H1 (cell line): ENCODE results near the gene GNB1. TPM values are rescaled to one million over a fixed set of nuclear protein-coding genes. Genes with fewer than 3 reads are reported as not detected.

ENCODE experiments used
- CTCF ChIA-PET: fragments of 300-600 bp; sonication (Branson Sonifier 250); formaldehyde crosslinking; loops from one replicate; lab custom pipeline; 2021; ENCODE audit not compliant: partially characterized antibody; lab: Charles Lee
- POLR2A ChIA-PET: fragments of 300-600 bp; sonication (Branson Sonifier 250); formaldehyde crosslinking; loops from one replicate; lab custom pipeline; 2021; ENCODE audit warnings: inconsistent platforms; ENCODE audit not compliant: partially characterized antibody; lab: Charles Lee
- DNase-seq, 2 experiments: peaks; one replicate each; pipeline versions ENCODE4 v3.0.0 to v3.0.0-alpha.2; 2010 to 2022; ENCODE audit warnings: low spot score in 2 of 2, low read depth in 1 of 2, mixed read lengths in 1 of 2
- FAIRE-seq: peaks from 2 replicates; lab custom pipeline; 2011; peaks lifted over from hg19 to GRCh38; lab: Jason Lieb, UNC
- H2AFZ ChIP-seq: 2 replicates; pipeline ENCODE4 v1.8.1; 2012; ENCODE audit warnings: low read length, inconsistent platforms
- H2AK5ac ChIP-seq: 2 replicates; pipeline ENCODE4 v1.6.1; 2013; ENCODE audit warnings: low read depth, low read length
- H2BK120ac ChIP-seq: replicated peaks from 2 replicates; pipeline ENCODE3; 2013; ENCODE audit warnings: low read depth, low read length, inconsistent platforms
- H2BK12ac ChIP-seq: 2 replicates; pipeline ENCODE4 v1.6.1; 2013; ENCODE audit warnings: low read depth, low read length
- H2BK15ac ChIP-seq: 2 replicates; pipeline ENCODE4 v1.6.1; 2013; ENCODE audit warnings: low read length
- H2BK20ac ChIP-seq: 2 replicates; pipeline ENCODE4 v1.6.1; 2013; ENCODE audit warnings: low read length
- H2BK5ac ChIP-seq: 2 replicates; pipeline ENCODE4 v1.6.1; 2013; ENCODE audit warnings: low read depth, low read length
- H3K14ac ChIP-seq: 2 replicates; pipeline ENCODE4 v1.6.1; 2013; ENCODE audit warnings: inconsistent platforms; ENCODE audit not compliant: insufficient read length
- H3K18ac ChIP-seq: 2 replicates; pipeline ENCODE4 v1.6.1; 2013; ENCODE audit warnings: low read length; ENCODE audit errors: extremely low read depth
- H3K23ac ChIP-seq: 2 replicates; pipeline ENCODE4 v1.6.1; 2013; ENCODE audit warnings: inconsistent platforms; ENCODE audit not compliant: insufficient read length
- H3K23me2 ChIP-seq: 2 replicates; pipeline ENCODE4 v1.6.1; 2013; ENCODE audit warnings: low read depth, low read length
- H3K27ac ChIP-seq: 2 replicates; pipeline ENCODE4 v1.6.1; 2011; ENCODE audit warnings: low read depth, low read length, inconsistent platforms
- H3K27me3 ChIP-seq, 4 experiments: replicated peaks in 1 of 4; 1 replicate in 1 of 4; 2 replicates in 3 of 4; pipeline versions ENCODE4 v1.6.1 to v1.8.1; 2011 to 2013; ENCODE audit warnings: low read length in 3 of 4, mild to moderate bottlenecking in 3 of 4, inconsistent platforms in 2 of 4, mixed read lengths in 2 of 4, moderate library complexity in 1 of 4; ENCODE audit not compliant: control insufficient read depth in 3 of 4, insufficient read depth in 3 of 4; ENCODE audit errors: extremely low read depth in 1 of 4
- H3K36me3 ChIP-seq, 4 experiments: 2 replicates each; pipeline versions ENCODE4 v1.6.1 to v1.8.1; 2011 to 2013; ENCODE audit warnings: mild to moderate bottlenecking in 4 of 4, low read length in 3 of 4, moderate library complexity in 2 of 4, control low read depth in 1 of 4, inconsistent platforms in 1 of 4; ENCODE audit not compliant: insufficient read depth in 4 of 4, control insufficient read depth in 2 of 4
- H3K4ac ChIP-seq: replicated peaks from 2 replicates; pipeline ENCODE3; 2013; ENCODE audit warnings: low read length, low read depth, mixed read lengths, inconsistent platforms; ENCODE audit not compliant: insufficient read length
- H3K4me1 ChIP-seq, 4 experiments: replicated peaks in 1 of 4; 1 replicate in 1 of 4; 2 replicates in 3 of 4; pipeline versions ENCODE4 v1.6.1 to v1.8.1; 2011 to 2013; ENCODE audit warnings: low read length in 3 of 4, inconsistent platforms in 2 of 4, mixed read lengths in 1 of 4; ENCODE audit not compliant: insufficient read depth in 4 of 4, control insufficient read depth in 3 of 4
- H3K4me2 ChIP-seq, 2 experiments: 2 replicates each; pipeline versions ENCODE4 v1.6.1 to v1.8.1; 2011 to 2013; ENCODE audit warnings: low read depth in 2 of 2, low read length in 2 of 2, control low read depth in 1 of 2, inconsistent platforms in 1 of 2, mild to moderate bottlenecking in 1 of 2; ENCODE audit not compliant: insufficient read depth in 1 of 2
- H3K4me3 ChIP-seq, 4 experiments: fragments of 200-600, 300-600 bp in 1 of 4; sonication (generic), shearing (Covaris generic), sonication (Bioruptor Twin) in 1 of 4; 2 replicates each; pipeline versions ENCODE4 v1.5.1 to v1.8.1; 2011 to 2016; ENCODE audit warnings: low read length in 4 of 4, low read depth in 3 of 4, control low read depth in 2 of 4, inconsistent platforms in 2 of 4, mild to moderate bottlenecking in 2 of 4, mixed read lengths in 1 of 4, moderate library complexity in 1 of 4; ENCODE audit not compliant: insufficient read depth in 2 of 4; ENCODE audit errors: extremely low read depth in 1 of 4
- H3K56ac ChIP-seq: replicated peaks from 2 replicates; pipeline ENCODE3; 2013; ENCODE audit warnings: low read depth, mild to moderate bottlenecking, mixed read lengths, low read length, inconsistent platforms; ENCODE audit not compliant: insufficient read length
- H3K79me1 ChIP-seq: 2 replicates; pipeline ENCODE4 v1.6.1; 2013; ENCODE audit warnings: low read depth, low read length, control low read depth
- H3K79me2 ChIP-seq, 2 experiments: 2 replicates each; pipeline versions ENCODE4 v1.6.1 to v1.8.1; 2012 to 2013; ENCODE audit warnings: low read length in 2 of 2, mild to moderate bottlenecking in 2 of 2, inconsistent platforms in 1 of 2; ENCODE audit not compliant: insufficient read depth in 2 of 2, control insufficient read depth in 1 of 2
- H3K9ac ChIP-seq, 4 experiments: replicated peaks in 1 of 4; 1 replicate in 1 of 4; 2 replicates in 3 of 4; pipeline versions ENCODE4 v1.6.1 to v1.8.1; 2011 to 2013; ENCODE audit warnings: low read depth in 3 of 4, low read length in 3 of 4, control low read depth in 2 of 4, mild to moderate bottlenecking in 2 of 4, moderate library complexity in 2 of 4, inconsistent platforms in 1 of 4; ENCODE audit errors: extremely low read depth in 1 of 4
- H3K9me3 ChIP-seq, 2 experiments: 2 replicates each; pipeline versions ENCODE4 v1.6.1 to v1.8.1; 2012 to 2013; ENCODE audit warnings: mild to moderate bottlenecking in 2 of 2, moderate library complexity in 2 of 2, control low read depth in 1 of 2, inconsistent platforms in 1 of 2, low read depth in 1 of 2, low read length in 1 of 2, mixed read lengths in 1 of 2; ENCODE audit not compliant: insufficient read depth in 2 of 2
- H4K20me1 ChIP-seq, 2 experiments: replicated peaks in 1 of 2; 2 replicates each; pipeline versions ENCODE3 to v1.8.1; 2011 to 2013; ENCODE audit warnings: inconsistent platforms in 2 of 2, low read length in 2 of 2, mild to moderate bottlenecking in 1 of 2; ENCODE audit not compliant: insufficient read depth in 2 of 2, control insufficient read depth in 1 of 2
- H4K5ac ChIP-seq: 2 replicates; pipeline ENCODE4 v1.6.1; 2013; ENCODE audit warnings: low read length, low read depth, mixed read lengths, inconsistent platforms; ENCODE audit not compliant: insufficient read length
- H4K8ac ChIP-seq: 2 replicates; pipeline ENCODE4 v1.8.0; 2013; ENCODE audit warnings: mild to moderate bottlenecking, moderate library complexity, low read length, inconsistent platforms; ENCODE audit not compliant: insufficient read depth; ENCODE audit errors: extremely low read depth
- H4K91ac ChIP-seq: replicated peaks from 2 replicates; pipeline ENCODE3; 2013; ENCODE audit warnings: low read length, mixed read lengths, inconsistent platforms; ENCODE audit not compliant: insufficient read length
- MAFK ChIP-seq: IDR thresholded peaks from 2 replicates; pipeline ENCODE4 v1.6.1; 2012; ENCODE audit warnings: low read depth, mild to moderate bottlenecking, improper control_type of control experiment, low read length
- ZNF274 ChIP-seq: IDR thresholded peaks from 2 replicates; pipeline ENCODE4 v1.7.0; 2012; ENCODE audit warnings: low read length, borderline replicate concordance; ENCODE audit errors: extremely low read depth
- WGBS, 2 experiments: shearing (Covaris generic) in 1 of 2; methylation state at CpG; one replicate each; pipeline versions ENCODE4 v1.1.6 to v1.1.7; 2013 to 2015; ENCODE audit warnings: low lambda C conversion rate in 2 of 2, mixed read lengths in 2 of 2, inconsistent platforms in 1 of 2, low coverage in 1 of 2, missing lambda C conversion rate in 1 of 2; ENCODE audit not compliant: insufficient replicate concordance in 2 of 2, insufficient coverage in 1 of 2, insufficient read length in 1 of 2; ENCODE audit errors: extremely low coverage in 1 of 2, missing lambda C conversion rate in 1 of 2; 5-methylcytosine and 5-hydroxymethylcytosine counted together
- polyA plus RNA-seq, 7 experiments: library from polyadenylated mRNA; depleted of rRNA in 3 of 7; stranded (reverse) in 5 of 7; unstranded in 2 of 7; fragments of >200 nt in 5 of 7; fragments of 200-250 nt in 2 of 7; gene quantifications; 1 replicate in 5 of 7; 2 replicates in 1 of 7; 4 replicates in 1 of 7; pipeline versions ENCODE4 v1.2.1 to v1.2.3, GENCODE V29; 2011 to 2013; ENCODE audit warnings: missing spikeins in 2 of 7, mixed read lengths in 2 of 7
- total RNA-seq: library from RNA; stranded (reverse); fragmentation: NEBNext Ultra II Directional; extraction: Animal tissue kit (Norgen Biotek cat#: 25700); gene quantifications from 2 replicates; pipeline ENCODE4 v1.2.1, GENCODE V29; 2021

Gene GNB1
- total and polyA plus RNA-seq, 2 of the 8 experiments (the other 6 are each of a cell fraction or from before 2014, with no cell fraction given): 343 to 382 TPM

DNA sequence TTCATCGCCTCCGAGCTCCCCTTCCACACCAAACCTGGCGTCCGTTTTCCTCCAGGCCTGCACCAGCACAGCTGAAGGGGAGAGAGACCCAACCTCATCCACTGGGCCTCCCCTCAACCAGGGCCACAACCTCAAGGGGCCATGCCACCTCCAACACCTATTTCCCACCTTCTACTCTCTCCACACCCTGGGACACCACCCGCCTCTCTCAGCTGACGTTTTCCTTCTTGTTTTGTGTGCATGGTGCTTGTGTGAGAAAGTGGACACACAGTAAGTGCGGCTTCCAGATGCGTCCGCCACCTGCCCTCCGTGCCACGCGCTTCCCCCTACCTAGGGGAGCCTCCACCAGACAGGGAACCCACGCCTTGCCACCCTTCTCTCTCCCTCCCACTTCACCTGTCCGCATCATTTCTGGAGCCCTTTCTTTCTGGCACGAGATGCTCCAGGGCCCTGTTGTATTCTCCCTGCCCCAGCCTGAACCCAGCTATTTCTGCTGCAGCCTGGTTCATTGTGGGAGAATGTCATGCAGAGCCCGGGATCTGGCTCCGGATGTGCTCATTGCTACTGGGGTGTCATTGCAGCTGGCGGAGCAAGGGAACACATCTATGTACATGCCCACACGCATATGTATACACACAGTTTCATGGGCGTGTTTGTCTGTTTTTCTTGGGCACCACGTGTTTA is 1.3 kb upstream of the GNB1 start:
- H4K5ac ChIP-seq: peak overlapping the region; percentile 1
- 90% methylated on average over 21 of the region's 21 CpGs; no CpG with 5 or more reads in 1 of the 2 experiments for WGBS, 2 experiments
- H2AFZ ChIP-seq: no peak overlapping the region
- peak overlapping the region; percentile 90 for H2BK120ac ChIP-seq
- H3K56ac ChIP-seq: no peak overlapping the region
- H3K79me2 ChIP-seq: peaks cover 28 to 30% of the 10 kb centered on the region in 2 experiments
- POLR2A ChIA-PET: interaction anchor here (0.7 to 1.7 kb wide), 8 partner anchors 8 to 180 kb away, joined by 3 to 10 read pairs (median 4); no protein-coding TSS in a partner anchor
- peaks cover 0 to 22% (median 16%) of the 10 kb centered on the region in 4 experiments; a peak in 6 of 7 replicates for H3K4me1 ChIP-seq
- TF ChIP-seq MAFK (no peak), ZNF274 (no peak)
- peak overlapping the region; percentile 83 for H4K91ac ChIP-seq
- H3K27ac ChIP-seq: no peak overlapping the region
- no peak for FAIRE-seq
- peak overlapping the region; percentile 51 for H3K14ac ChIP-seq
- H2BK12ac ChIP-seq: peak overlapping the region; percentile 62; the same call in 1 of the 2 replicates
- H3K27me3 ChIP-seq: no peaks in the 10 kb centered on the region; a peak in 3 of 7 replicates
- DNase-seq: no peak
- CTCF ChIA-PET: interaction anchor here (0.6 to 1.6 kb wide), 6 partner anchors 9 to 95 kb away, joined by 3 to 9 read pairs (median 4); no protein-coding TSS in a partner anchor
- peak overlapping the region; percentile 75 for H3K18ac ChIP-seq
- H3K36me3 ChIP-seq: no peaks in the 10 kb centered on the region
- H3K9ac ChIP-seq: peak overlapping the region in 1 of 4 experiments; percentile 7; a peak in 1 of 7 replicates
- no peaks in the 10 kb centered on the region for H3K9me3 ChIP-seq
- H3K4ac ChIP-seq: peak overlapping the region; percentile 99
- no peaks in the 10 kb centered on the region; the same call in 1 of the 2 replicates for H3K79me1 ChIP-seq
- no peak overlapping the region for H3K23ac ChIP-seq
- H2BK5ac ChIP-seq: peak overlapping the region; percentile 90
- 0 out of 2 replicates have a peak overlapping the region, but pooled peaks have one; percentile 92 for H2BK15ac ChIP-seq
- H4K20me1 ChIP-seq: peaks cover 4 to 5% of the 10 kb centered on the region in 2 experiments
- peak overlapping the region in 2 of 4 experiments; percentile 65 to 98; a peak in 4 of 8 replicates for H3K4me3 ChIP-seq
- peak overlapping the region; percentile 92 for H2AK5ac ChIP-seq
- peaks cover 7% of the 10 kb centered on the region; the same call in 1 of the 2 replicates for H3K23me2 ChIP-seq
- peak overlapping the region; percentile 1; the same call in 1 of the 2 replicates for H2BK20ac ChIP-seq
- peak overlapping the region; percentile 76 to 86 for H3K4me2 ChIP-seq
- no peak overlapping the region for H4K8ac ChIP-seq
